ENCODE measurements around the gene ADRA1B. TPM values are rescaled to one million over a fixed set of nuclear protein-coding genes. Genes with fewer than 3 reads are reported as not detected.

The ADRA1B gene
- total RNA-seq, 1 experiment from 2014 or later = not detected

GRCh38 chr5:159893040-159893695, 23.1 kb upstream of the ADRA1B start:
- H3K9me3 ChIP-seq (ENCODE audit: control insufficient read depth, low read depth, low read length) = no peaks in the 10 kb centered on the region
- H3K79me2 ChIP-seq (ENCODE audit: insufficient read depth, low read length) = no peaks in the 10 kb centered on the region
- no peaks in the 10 kb centered on the region for H3K23me2 ChIP-seq (ENCODE audit: insufficient read length, low read depth, low read length, poor library complexity, severe bottlenecking)
- H3K79me1 ChIP-seq (ENCODE audit: insufficient read depth, low read depth, low read length, poor library complexity, severe bottlenecking) = no peaks in the 10 kb centered on the region
- H2BK5ac ChIP-seq (ENCODE audit: insufficient read length, low read length) = no peak overlapping the region
- 0 out of 2 replicates have a peak, but pooled peaks cover 2% of the 10 kb centered on the region for H3K4me1 ChIP-seq (ENCODE audit: insufficient read depth, low read length)
- peaks cover 8 to 10% of the 10 kb centered on the region in 2 experiments for H3K4me1 Mint-ChIP-seq
- no peak overlapping the region for H3K18ac ChIP-seq (ENCODE audit: insufficient read length, low read depth, low read length)
- no peak overlapping the region for H3T11ph ChIP-seq (ENCODE audit: low read length)
- H4K91ac ChIP-seq (ENCODE audit: insufficient read length, low read depth, low read length) = no peak overlapping the region
- H3K27ac ChIP-seq (ENCODE audit: insufficient read length, low read depth, low read length) = no peak overlapping the region
- no peak overlapping the region for H3K4me3 Mint-ChIP-seq
- no peak overlapping the region for H2AFZ ChIP-seq (ENCODE audit: low read length)
- H3K27me3 ChIP-seq (ENCODE audit: insufficient read depth, low read length) = no peaks in the 10 kb centered on the region
- no peak overlapping the region for H2BK12ac ChIP-seq (ENCODE audit: insufficient read length, low read depth, low read length)
- no peak overlapping the region for H2BK15ac ChIP-seq (ENCODE audit: low read depth, low read length)
- no peaks in the 10 kb centered on the region for H3K9me3 Mint-ChIP-seq
- no peak overlapping the region for H3K23ac ChIP-seq (ENCODE audit: insufficient read length, low read depth, low read length)
- H3K56ac ChIP-seq (ENCODE audit: insufficient read length, low read depth, low read length) = no peak overlapping the region
- no peak overlapping the region for H3K9ac ChIP-seq (ENCODE audit: extremely low read depth, insufficient read length, low read length)
- no peak overlapping the region for H2BK20ac ChIP-seq (ENCODE audit: low read depth, low read length, poor library complexity, severe bottlenecking)
- H4K8ac ChIP-seq (replicated peaks; ENCODE audit: insufficient read length, low read depth, low read length) = no peak overlapping the region
- no peak overlapping the region for H3K14ac ChIP-seq (ENCODE audit: insufficient read depth, low read length)
- H2BK120ac ChIP-seq (ENCODE audit: low read depth, low read length, poor library complexity, severe bottlenecking) = no peak overlapping the region
- H3K4ac ChIP-seq (ENCODE audit: low read depth, low read length) = no peak overlapping the region
- TF ChIP-seq CTCF (conservative IDR thresholded peaks at IDR 0.05) = no peak
- H3K27me3 Mint-ChIP-seq (ENCODE audit: low read depth) = no peaks in the 10 kb centered on the region; the same call in 1 of the 2 replicates
- H3K4me2 ChIP-seq (ENCODE audit: insufficient read depth, insufficient read length, low read length) = no peak overlapping the region
- no peaks in the 10 kb centered on the region for H4K20me1 ChIP-seq (ENCODE audit: control insufficient read depth, insufficient read depth, insufficient read length)
- H3K27ac Mint-ChIP-seq = no peak overlapping the region
- H3K36me3 Mint-ChIP-seq (ENCODE audit: insufficient read depth in 1 of 3, low read depth in 3 of 3) = no peaks in the 10 kb centered on the region
- no CpG with 5 or more reads among the region's 3 CpGs for WGBS (ENCODE audit: extremely low coverage, insufficient read length, low lambda C conversion rate)
- no peak overlapping the region for H4K5ac ChIP-seq (ENCODE audit: insufficient read length, low read depth, low read length)
- no peak overlapping the region for H2AK5ac ChIP-seq (ENCODE audit: insufficient read length, low read length)
- no peak for DNase-seq
